MCF 10A (cell line): ENCODE measurements around the gene ZNF653. TPM values are rescaled to one million over a fixed set of nuclear protein-coding genes. Genes with fewer than 3 reads are reported as not detected.

Experiments used
- BruUV-seq: library from RNA; stranded (reverse); fragments of 400-500 nt; replicated peaks from 2 replicates; lab custom pipeline; 2021; lab: Mats Ljungman, UMichigan
- CTCF ChIA-PET: fragments of 300-600 bp; sonication (Branson Sonifier 250); formaldehyde crosslinking; extraction: SDS; loops from one replicate; lab custom pipeline; 2021; ENCODE audit warnings: antibody characterized with exemption, inconsistent platforms; lab: Yijun Ruan, JAX
- POLR2A ChIA-PET: fragments of 300-600, 350-650 bp; sonication (Branson Sonifier 250); formaldehyde crosslinking; extraction: SDS; loops from one replicate; lab custom pipeline; 2020; ENCODE audit warnings: antibody characterized with exemption, inconsistent platforms; lab: Yijun Ruan, JAX
- DNase-seq: peaks from one replicate; pipeline ENCODE4 v3.0.0-alpha.2; 2018; ENCODE audit not compliant: unreplicated experiment
- H3K27ac Mint-ChIP-seq: one replicate; pipeline ENCODE4 v1.8.0; 2022; ENCODE audit warnings: mild to moderate bottlenecking, low read depth, mixed read lengths; ENCODE audit not compliant: unreplicated experiment
- H3K27me3 Mint-ChIP-seq: one replicate; pipeline ENCODE4 v1.8.0; 2022; ENCODE audit warnings: mixed read lengths; ENCODE audit not compliant: insufficient read depth, unreplicated experiment
- H3K36me3 Mint-ChIP-seq: one replicate; pipeline ENCODE4 v1.8.0; 2022; ENCODE audit warnings: mild to moderate bottlenecking, moderate library complexity, mixed read lengths; ENCODE audit not compliant: insufficient read depth, unreplicated experiment
- H3K4me1 Mint-ChIP-seq: one replicate; pipeline ENCODE4 v1.8.0; 2022; ENCODE audit warnings: mixed read lengths; ENCODE audit not compliant: insufficient read depth, unreplicated experiment
- H3K4me3 Mint-ChIP-seq: one replicate; pipeline ENCODE4 v1.8.0; 2022; ENCODE audit warnings: mild to moderate bottlenecking, moderate library complexity, mixed read lengths; ENCODE audit not compliant: unreplicated experiment
- H3K9me3 Mint-ChIP-seq: one replicate; pipeline ENCODE4 v1.8.0; 2022; ENCODE audit warnings: mixed read lengths; ENCODE audit not compliant: unreplicated experiment
- CTCF ChIP-seq: fragments of 200-600 bp; IDR thresholded peaks from one replicate; pipeline ENCODE4 v1.8.0; 2022; ENCODE audit warnings: antibody characterized with exemption, mild to moderate bottlenecking; ENCODE audit not compliant: unreplicated experiment
- intact Hi-C: fragments of 100-400 bp; cut with micrococcal nuclease; formaldehyde crosslinking; loops from 2 replicates; pipeline ENCODE4 v1.14.1; 2022
- total RNA-seq: library from RNA; stranded (reverse); gene quantifications from 2 replicates; pipeline ENCODE4 v1.2.3, GENCODE V29; 2022

ZNF653 gene
- total RNA-seq, 1 experiment from 2014 or later: 7.7 TPM

- intact Hi-C loops: no loop called here
- TF ChIP-seq CTCF: no peak
- H3K4me3 Mint-ChIP-seq: no peak overlapping the region
- CTCF ChIA-PET: interaction anchor here (0.5 kb wide), 1 partner anchor 348 kb away, joined by 3 read pairs; no protein-coding TSS in a partner anchor
- no peak overlapping the region for H3K27ac Mint-ChIP-seq
- peaks cover 9% of the 10 kb centered on the region for H3K4me1 Mint-ChIP-seq
- H3K36me3 Mint-ChIP-seq: peaks cover 24% of the 10 kb centered on the region
- no peaks in the 10 kb centered on the region for H3K27me3 Mint-ChIP-seq
- DNase-seq: no peak
- BruUV-seq: no TSS peak
- POLR2A ChIA-PET: no interaction called here
- no peaks in the 10 kb centered on the region for H3K9me3 Mint-ChIP-seq
Observed at GRCh38 chr19:11552666-11553372, 47.2 kb upstream of the ZNF653 start.

GRCh38 chr19:11551603-11552235 lies 46.1 kb upstream of the ZNF653 start:
- Mint-ChIP-seq H3K4me3 (no peak overlapping the region), H3K27ac (no peak overlapping the region), H3K36me3 (peaks cover 18% of the 10 kb centered on the region), H3K27me3 (no peaks in the 10 kb centered on the region), H3K9me3 (no peaks in the 10 kb centered on the region), H3K4me1 (peaks cover 2% of the 10 kb centered on the region)
- ChIA-PET CTCF (no interaction called here), POLR2A (no interaction called here)
- intact Hi-C loops: no loop called here
- no peak for TF ChIP-seq CTCF
- no TSS peak for BruUV-seq
- no peak for DNase-seq

- Mint-ChIP-seq H3K9me3 (no peaks in the 10 kb centered on the region), H3K36me3 (peaks cover 12% of the 10 kb centered on the region), H3K27me3 (peaks cover 4% of the 10 kb centered on the region), H3K4me3 (no peak overlapping the region), H3K27ac (no peak overlapping the region), H3K4me1 (peaks cover 9% of the 10 kb centered on the region)
- TF ChIP-seq CTCF: no peak
- POLR2A ChIA-PET: no interaction called here
- no peak for DNase-seq
- CTCF ChIA-PET: interaction anchor here (0.9 kb wide), 1 partner anchor 10 kb away, joined by 3 read pairs; no protein-coding TSS in a partner anchor
- intact Hi-C loops: no loop called here
- BruUV-seq: no TSS peak
Observed at GRCh38 chr19:11550265-11550664, 44.6 kb upstream of the ZNF653 start.

- no peak for TF ChIP-seq CTCF
- ChIA-PET CTCF (interaction anchor here (0.6 kb wide), 1 partner anchor 9 kb away, joined by 3 read pairs; the partner anchor contains the start of gene ELOF1), POLR2A (no interaction called here)
- no peak for DNase-seq
- BruUV-seq: no TSS peak
- Mint-ChIP-seq H3K27ac (no peak overlapping the region), H3K9me3 (no peaks in the 10 kb centered on the region), H3K27me3 (peaks cover 11% of the 10 kb centered on the region), H3K4me1 (peaks cover 9% of the 10 kb centered on the region), H3K4me3 (no peak overlapping the region), H3K36me3 (peaks cover 7% of the 10 kb centered on the region)
- intact Hi-C loops: no loop called here
Observed at GRCh38 chr19:11549386-11549953, 43.8 kb upstream of the ZNF653 start.
